NCI-H1694 treated with DMSO at 0.1 percent for 48 hours (cell line): ENCODE measurements around the gene CFAP70.

Experiments used
- DNase-seq: peaks from one replicate; lab custom pipeline; 2025; lab: John Stamatoyannopoulos, UW

CFAP70 gene

DNA sequence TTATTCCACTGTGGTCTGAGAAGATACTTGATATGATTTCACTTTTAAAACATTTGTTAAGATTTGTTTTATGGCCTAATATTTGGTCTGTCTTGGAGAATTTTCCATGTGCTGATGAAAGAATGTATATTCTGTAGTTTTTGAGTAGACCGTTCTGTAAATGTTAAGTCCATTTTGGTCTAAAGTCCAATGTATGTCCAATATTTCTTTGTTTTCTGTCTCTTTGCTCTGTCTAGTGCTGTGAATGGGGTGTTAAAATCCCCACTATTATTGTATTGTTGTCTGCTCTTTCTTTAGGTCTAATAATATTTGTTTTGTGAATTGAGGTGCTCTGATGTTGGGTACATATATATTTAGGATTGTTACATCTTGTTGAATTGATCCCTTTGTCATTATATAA, 142.9 kb downstream of the CFAP70 start:
- no peak for DNase-seq

DNA sequence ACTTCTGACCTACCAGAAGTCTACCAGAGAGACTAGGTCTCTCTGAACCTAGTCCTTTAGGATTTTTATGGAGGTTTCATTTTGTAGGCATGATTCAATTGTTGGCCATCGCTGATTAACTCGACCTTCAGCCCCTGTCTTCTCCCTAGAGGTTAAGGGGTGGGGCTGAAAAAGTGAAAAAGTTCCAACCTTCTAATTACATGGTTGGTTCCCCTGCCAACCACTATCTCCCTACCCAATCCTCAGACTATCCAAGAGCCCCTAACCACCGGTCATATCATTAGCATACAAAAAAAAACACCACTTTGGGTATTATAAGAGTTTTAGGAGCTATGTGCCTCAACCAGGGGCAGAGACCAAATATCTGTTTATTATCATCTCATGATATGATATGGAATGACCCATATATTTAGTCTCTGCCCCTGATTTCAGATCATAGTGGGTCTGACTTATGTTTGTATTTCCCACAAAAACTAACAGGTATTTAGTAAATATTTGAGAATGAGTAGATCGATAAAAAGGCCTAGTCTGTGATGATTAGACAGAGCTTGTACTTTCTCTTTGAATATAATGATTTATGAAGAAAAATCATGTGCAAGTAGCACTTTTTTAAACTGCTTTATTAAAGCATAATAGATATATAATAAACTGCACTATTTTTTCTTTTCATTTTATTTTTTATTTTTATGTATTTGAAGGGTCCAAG, 147.4 kb downstream of the CFAP70 start:
- no peak for DNase-seq

DNA sequence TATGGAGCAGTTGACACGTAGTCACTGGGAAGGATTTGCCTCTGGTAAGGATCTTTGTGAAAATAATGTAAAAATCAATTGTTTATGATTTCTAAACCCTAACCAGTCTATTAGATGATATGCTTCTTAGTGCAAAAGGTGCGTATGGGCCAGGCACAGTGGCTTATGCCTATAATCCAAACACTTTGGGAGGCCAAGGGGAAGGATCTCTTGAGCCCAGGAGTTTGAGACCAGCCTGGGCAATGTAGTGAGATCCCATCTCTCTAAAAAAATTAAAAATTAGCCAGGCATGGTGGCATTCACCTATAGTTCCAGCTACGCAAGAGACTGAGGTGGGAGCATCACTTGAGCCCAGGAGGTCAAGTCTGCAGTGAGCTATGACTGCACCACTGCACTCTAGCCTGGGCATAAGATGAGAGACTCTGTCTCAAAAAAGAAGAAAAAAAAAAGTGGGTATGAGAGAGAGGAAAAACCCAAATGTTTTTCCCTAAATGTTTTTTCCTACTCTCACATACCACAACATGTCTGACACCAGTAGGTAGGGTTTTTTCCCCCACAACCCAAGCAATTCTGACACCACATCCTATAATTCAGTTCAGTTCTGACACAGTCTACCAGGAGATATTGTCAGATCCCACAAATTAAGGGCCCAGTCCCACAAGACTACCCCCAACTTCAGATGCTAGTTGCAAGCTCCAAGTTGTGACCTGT, 148.1 kb downstream of the CFAP70 start:
- DNase-seq: no peak

DNA sequence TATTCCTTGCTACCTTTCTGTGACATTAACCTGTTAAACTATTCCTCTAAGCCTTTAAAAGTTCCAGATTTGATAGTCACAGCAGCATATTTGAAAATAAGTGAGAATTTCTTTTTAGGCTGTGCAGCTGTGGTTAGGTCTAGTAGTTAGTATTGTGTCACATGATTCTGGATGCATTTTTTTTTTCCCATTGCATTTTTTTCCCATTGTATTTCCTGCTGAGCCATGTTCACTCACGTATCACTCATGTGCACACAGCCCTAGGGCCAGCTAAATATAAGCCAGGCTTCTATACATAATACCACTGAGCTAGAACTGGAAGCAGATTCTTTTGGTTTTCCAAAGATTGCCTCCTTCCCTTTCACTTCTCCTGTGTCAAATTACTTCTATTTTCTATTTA, 149.0 kb downstream of the CFAP70 start:
- no peak for DNase-seq

DNA sequence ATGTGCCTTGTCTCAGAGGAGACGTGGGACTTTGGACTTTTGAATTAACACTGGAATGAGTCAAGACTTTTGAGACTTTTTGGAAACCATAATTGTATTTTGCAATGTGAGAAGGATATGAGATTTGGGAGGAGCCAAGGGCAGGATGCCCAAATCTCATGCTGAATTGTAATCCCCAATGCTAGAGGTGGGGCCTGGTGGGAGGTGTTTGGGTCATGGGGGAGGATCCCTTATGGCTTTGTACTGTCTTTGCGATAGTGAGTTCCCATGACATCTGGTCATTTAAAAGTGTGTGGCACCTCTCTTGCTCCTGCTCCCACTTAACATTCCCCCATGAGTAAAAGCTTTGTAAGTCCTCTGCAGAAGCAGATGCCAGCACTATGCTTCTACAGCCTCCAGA, 150.8 kb downstream of the CFAP70 start:
- DNase-seq: no peak

DNA sequence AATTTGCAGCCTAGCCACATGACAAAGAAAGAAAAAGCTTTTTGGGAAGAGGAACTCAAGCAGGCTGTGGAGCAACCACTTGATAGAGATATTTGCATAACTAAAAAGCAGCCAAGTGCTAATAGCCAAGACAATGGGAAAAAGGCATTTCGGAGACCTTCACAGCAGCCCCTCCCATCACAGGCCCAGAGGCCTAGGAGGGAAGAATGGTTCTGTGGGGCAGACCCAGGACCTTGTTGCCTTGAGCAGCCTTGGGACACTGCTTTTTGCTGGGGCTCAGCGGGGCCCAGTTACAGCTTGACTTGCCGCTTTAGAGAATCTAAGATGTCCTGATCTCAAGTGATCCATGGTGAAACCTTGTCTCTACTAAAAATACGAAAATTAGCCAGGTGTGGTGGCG, 152.3 kb downstream of the CFAP70 start:
- DNase-seq: no peak

DNA sequence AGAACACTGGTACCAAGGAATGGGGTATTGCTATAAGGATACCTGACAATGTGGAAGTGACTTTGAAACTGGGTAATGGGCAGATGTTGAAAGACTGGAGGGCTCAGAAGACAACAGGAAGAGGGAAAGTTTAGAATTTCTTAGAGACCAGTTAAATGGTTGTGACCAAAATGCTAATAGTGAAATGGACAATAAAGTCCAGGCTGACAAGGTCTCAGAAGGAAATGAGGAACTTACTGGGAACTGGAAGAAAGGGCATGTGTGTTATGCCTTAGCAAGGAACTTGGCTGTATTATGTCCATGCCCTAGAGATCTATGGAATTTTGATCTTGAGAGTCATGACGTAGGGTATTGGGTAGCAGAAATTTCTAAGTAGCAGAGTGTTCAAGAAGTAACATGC, 152.8 kb downstream of the CFAP70 start:
- no peak for DNase-seq

DNA sequence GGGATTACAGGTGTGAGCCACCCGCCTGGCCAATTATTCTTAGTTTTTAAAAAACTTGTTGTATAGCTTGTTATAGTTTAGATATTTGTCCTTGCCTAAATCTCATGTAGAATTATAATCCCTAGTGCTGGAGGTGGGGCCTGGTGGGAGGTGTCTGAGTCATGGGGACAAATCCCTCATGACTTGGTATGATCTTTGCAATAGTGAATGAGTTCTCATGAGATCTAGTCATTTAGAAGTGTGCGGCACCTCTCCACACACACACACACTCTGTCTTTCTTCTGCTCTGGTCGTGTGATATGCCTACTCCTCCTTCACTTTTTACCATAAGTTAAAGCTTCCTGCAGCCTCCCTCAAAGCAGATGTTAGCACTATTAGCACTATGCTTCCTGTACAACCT, 153.6 kb downstream of the CFAP70 start:
- DNase-seq: no peak
